ENCODE measurements around the gene PAWR.
"Not testable (repeated sequence)": the region's sequence is repeated elsewhere in the genome, so short reads cannot be mapped to it uniquely, and the experiment has no call there.

PAWR gene

GRCh38 chr12:79645235-79645630, 45.5 kb downstream of the PAWR start:
- DNase-seq, result no peak

- DNase-seq, result no peak
Observed at GRCh38 chr12:79644274-79645234, 46.2 kb downstream of the PAWR start.

- no peak for DNase-seq
Observed at GRCh38 chr12:79643821-79644220, 46.9 kb downstream of the PAWR start.

- DNase-seq, result no peak
Observed at GRCh38 chr12:79638490-79638889, 52.3 kb downstream of the PAWR start.

- DNase-seq, result no peak
Observed at GRCh38 chr12:79637093-79637492, 53.7 kb downstream of the PAWR start.

GRCh38 chr12:79635676-79636075, 55.1 kb downstream of the PAWR start:
- no peak for DNase-seq

GRCh38 chr12:79634957-79635471, 55.8 kb downstream of the PAWR start:
- DNase-seq, result no peak

GRCh38 chr12:79629561-79629960, 61.2 kb downstream of the PAWR start:
- DNase-seq, result no peak

GRCh38 chr12:79626735-79627134, 64.0 kb downstream of the PAWR start:
- not testable (repeated sequence) for DNase-seq

- DNase-seq, result no peak
Observed at GRCh38 chr12:79624378-79624777, 66.4 kb downstream of the PAWR start.

GRCh38 chr12:79619872-79620562, 70.7 kb downstream of the PAWR start:
- no peak for DNase-seq

- no peak for DNase-seq
Observed at GRCh38 chr12:79618848-79619404, 71.8 kb downstream of the PAWR start.

- no peak for DNase-seq
Observed at GRCh38 chr12:79617696-79618095, 73.1 kb downstream of the PAWR start.

- no peak for DNase-seq
Observed at GRCh38 chr12:79615596-79616560, 74.9 kb downstream of the PAWR start.

- no peak for DNase-seq
Observed at GRCh38 chr12:79614730-79615129, 76.0 kb downstream of the PAWR start.

GRCh38 chr12:79601908-79602307, 88.9 kb downstream of the PAWR start:
- no peak for DNase-seq

GRCh38 chr12:79597910-79598309, 92.9 kb downstream of the PAWR start:
- no peak for DNase-seq

GRCh38 chr12:79596719-79597350, 93.9 kb downstream of the PAWR start:
- no peak for DNase-seq

GRCh38 chr12:79595273-79595672, 95.5 kb downstream of the PAWR start:
- DNase-seq, result no peak

- no peak for DNase-seq
Observed at GRCh38 chr12:79592865-79593264, 97.9 kb downstream of the PAWR start.

- no peak for DNase-seq
Observed at GRCh38 chr12:79591988-79592387, 98.8 kb downstream of the PAWR start.

GRCh38 chr12:79590751-79591150, 100.0 kb downstream of the PAWR start:
- DNase-seq, result no peak

Data from NCI-H2081 (cell line).